DOHH2 (cell line): ENCODE results near the gene SCN8A.

Experiments
- H3F3A ChIP-seq: fragments of 200-600 bp; sonication (generic), shearing (Covaris generic); 2 replicates; pipeline ENCODE4 v1.6.0; 2016; ENCODE audit warnings: antibody characterized with exemption, mild to moderate bottlenecking; ENCODE audit not compliant: control insufficient read depth, insufficient read depth
- H3K27ac ChIP-seq: fragments of 200-600 bp; sonication (generic); 2 replicates; pipeline ENCODE4 v1.5.1; 2014; ENCODE audit warnings: low read depth, mild to moderate bottlenecking, low read length, moderate library complexity
- H3K27me3 ChIP-seq: fragments of 200-600 bp; sonication (generic); 2 replicates; pipeline ENCODE4 v1.6.1; 2014; ENCODE audit warnings: mild to moderate bottlenecking, low read length, mixed read lengths; ENCODE audit not compliant: control insufficient read depth
- H3K36me3 ChIP-seq: fragments of 200-600 bp; sonication (generic); 2 replicates; pipeline ENCODE4 v1.6.1; 2014; ENCODE audit warnings: mild to moderate bottlenecking, low read length, moderate library complexity, mixed read lengths; ENCODE audit not compliant: control insufficient read depth
- H3K4me1 ChIP-seq: fragments of 200-600 bp; sonication (generic); 2 replicates; pipeline ENCODE4 v1.6.1; 2014; ENCODE audit warnings: mild to moderate bottlenecking, low read length, mixed read lengths; ENCODE audit not compliant: control insufficient read depth
- H3K4me2 ChIP-seq: fragments of 200-600 bp; sonication (generic); 2 replicates; pipeline ENCODE4 v1.6.0; 2014; ENCODE audit warnings: mild to moderate bottlenecking, low read length, moderate library complexity
- H3K4me3 ChIP-seq: fragments of 200-600 bp; sonication (generic); 2 replicates; pipeline ENCODE4 v1.5.1; 2014; ENCODE audit warnings: mild to moderate bottlenecking, low read length, mixed read lengths
- H3K79me2 ChIP-seq: fragments of 200-600 bp; sonication (generic); 2 replicates; pipeline ENCODE4 v1.6.1; 2014; ENCODE audit warnings: mild to moderate bottlenecking, low read length, mixed read lengths; ENCODE audit not compliant: control insufficient read depth
- H3K9me2 ChIP-seq: fragments of 200-600 bp; sonication (generic); replicated peaks from 2 replicates; pipeline ENCODE4 v1.6.1; 2014; ENCODE audit warnings: mild to moderate bottlenecking, low read length, mixed read lengths; ENCODE audit not compliant: control insufficient read depth
- H3K9me3 ChIP-seq: fragments of 200-600 bp; sonication (generic); 2 replicates; pipeline ENCODE4 v1.6.1; 2014; ENCODE audit warnings: antibody characterized with exemption, low read length, mixed read lengths; ENCODE audit not compliant: control insufficient read depth, insufficient read depth
- H4K20me1 ChIP-seq: fragments of 200-600 bp; sonication (generic); 2 replicates; pipeline ENCODE4 v1.6.0; 2014; ENCODE audit warnings: low read depth, mild to moderate bottlenecking, antibody characterized with exemption, low read length, moderate library complexity; ENCODE audit not compliant: control insufficient read depth, insufficient read depth
- CTCF ChIP-seq: fragments of 200-600 bp; sonication (generic); IDR thresholded peaks from one replicate; pipeline ENCODE4 v1.5.1; 2014; ENCODE audit warnings: antibody characterized with exemption, mild to moderate bottlenecking, low read depth, low read length; ENCODE audit not compliant: poor library complexity, severe bottlenecking
- EZH2phosphoT487 ChIP-seq: fragments of 200-600 bp; sonication (generic); IDR thresholded peaks from 2 replicates; pipeline ENCODE4 v1.6.1; 2017; ENCODE audit warnings: borderline replicate concordance, mild to moderate bottlenecking, antibody characterized with exemption, low read length, moderate library complexity, mixed read lengths

Gene SCN8A

GRCh38 chr12:51839310-51839947 lies 248.4 kb downstream of the SCN8A start:
- H3K4me2 ChIP-seq = no peak overlapping the region
- no peaks in the 10 kb centered on the region for H4K20me1 ChIP-seq
- peaks cover 27% of the 10 kb centered on the region; the same call in 1 of the 2 replicates for H3K27me3 ChIP-seq
- no peaks in the 10 kb centered on the region for H3K79me2 ChIP-seq
- no peaks in the 10 kb centered on the region for H3K9me3 ChIP-seq
- H3F3A ChIP-seq = no peaks in the 10 kb centered on the region
- no peaks in the 10 kb centered on the region for H3K36me3 ChIP-seq
- TF ChIP-seq EZH2phosphoT487 (no peak), CTCF (no peak)
- H3K27ac ChIP-seq = no peak overlapping the region
- H3K9me2 ChIP-seq = no peaks in the 10 kb centered on the region
- H3K4me3 ChIP-seq = no peak overlapping the region
- H3K4me1 ChIP-seq = no peaks in the 10 kb centered on the region

GRCh38 chr12:51840966-51841365 lies 249.9 kb downstream of the SCN8A start:
- H3K4me3 ChIP-seq = no peak overlapping the region
- no peaks in the 10 kb centered on the region for H3K36me3 ChIP-seq
- H3F3A ChIP-seq = no peaks in the 10 kb centered on the region
- no peak overlapping the region for H3K27ac ChIP-seq
- no peak overlapping the region for H3K4me2 ChIP-seq
- H3K9me3 ChIP-seq = no peaks in the 10 kb centered on the region
- peaks cover 30% of the 10 kb centered on the region; the same call in 1 of the 2 replicates for H3K27me3 ChIP-seq
- no peaks in the 10 kb centered on the region for H4K20me1 ChIP-seq
- TF ChIP-seq CTCF (no peak), EZH2phosphoT487 (no peak)
- no peaks in the 10 kb centered on the region for H3K79me2 ChIP-seq
- no peaks in the 10 kb centered on the region for H3K9me2 ChIP-seq
- H3K4me1 ChIP-seq = no peaks in the 10 kb centered on the region

GRCh38 chr12:51841727-51842126 lies 250.7 kb downstream of the SCN8A start:
- no peak overlapping the region for H3K4me3 ChIP-seq
- no peaks in the 10 kb centered on the region for H3K36me3 ChIP-seq
- no peak overlapping the region for H3K27ac ChIP-seq
- H4K20me1 ChIP-seq = no peaks in the 10 kb centered on the region
- no peak overlapping the region for H3K4me2 ChIP-seq
- H3F3A ChIP-seq = no peaks in the 10 kb centered on the region
- no peaks in the 10 kb centered on the region for H3K4me1 ChIP-seq
- TF ChIP-seq EZH2phosphoT487 (no peak), CTCF (no peak)
- H3K27me3 ChIP-seq = peaks cover 30% of the 10 kb centered on the region; the same call in 1 of the 2 replicates
- no peaks in the 10 kb centered on the region for H3K9me3 ChIP-seq
- no peaks in the 10 kb centered on the region for H3K9me2 ChIP-seq
- no peaks in the 10 kb centered on the region for H3K79me2 ChIP-seq
